H1 (cell line): ENCODE measurements around the gene CYP2E1. TPM values are rescaled to one million over a fixed set of nuclear protein-coding genes. Genes with fewer than 3 reads are reported as not detected.

Experiments
- CTCF ChIA-PET: fragments of 300-600 bp; sonication (Branson Sonifier 250); formaldehyde crosslinking; loops from one replicate; lab custom pipeline; 2021; ENCODE audit not compliant: partially characterized antibody; lab: Charles Lee
- POLR2A ChIA-PET: fragments of 300-600 bp; sonication (Branson Sonifier 250); formaldehyde crosslinking; loops from one replicate; lab custom pipeline; 2021; ENCODE audit warnings: inconsistent platforms; ENCODE audit not compliant: partially characterized antibody; lab: Charles Lee
- DNase-seq, 2 experiments: peaks; one replicate each; pipeline versions ENCODE4 v3.0.0 to v3.0.0-alpha.2; 2010 to 2022; ENCODE audit warnings: low spot score in 2 of 2, low read depth in 1 of 2, mixed read lengths in 1 of 2
- FAIRE-seq: peaks from 2 replicates; lab custom pipeline; 2011; peaks lifted over from hg19 to GRCh38; lab: Jason Lieb, UNC
- H2AFZ ChIP-seq: 2 replicates; pipeline ENCODE4 v1.8.1; 2012; ENCODE audit warnings: low read length, inconsistent platforms
- H2AK5ac ChIP-seq: 2 replicates; pipeline ENCODE4 v1.6.1; 2013; ENCODE audit warnings: low read depth, low read length
- H2BK120ac ChIP-seq: replicated peaks from 2 replicates; pipeline ENCODE3; 2013; ENCODE audit warnings: low read depth, low read length, inconsistent platforms
- H2BK12ac ChIP-seq: 2 replicates; pipeline ENCODE4 v1.6.1; 2013; ENCODE audit warnings: low read depth, low read length
- H2BK15ac ChIP-seq: 2 replicates; pipeline ENCODE4 v1.6.1; 2013; ENCODE audit warnings: low read length
- H2BK20ac ChIP-seq: 2 replicates; pipeline ENCODE4 v1.6.1; 2013; ENCODE audit warnings: low read length
- H2BK5ac ChIP-seq: 2 replicates; pipeline ENCODE4 v1.6.1; 2013; ENCODE audit warnings: low read depth, low read length
- H3K14ac ChIP-seq: 2 replicates; pipeline ENCODE4 v1.6.1; 2013; ENCODE audit warnings: inconsistent platforms; ENCODE audit not compliant: insufficient read length
- H3K18ac ChIP-seq: 2 replicates; pipeline ENCODE4 v1.6.1; 2013; ENCODE audit warnings: low read length; ENCODE audit errors: extremely low read depth
- H3K23ac ChIP-seq: 2 replicates; pipeline ENCODE4 v1.6.1; 2013; ENCODE audit warnings: inconsistent platforms; ENCODE audit not compliant: insufficient read length
- H3K23me2 ChIP-seq: 2 replicates; pipeline ENCODE4 v1.6.1; 2013; ENCODE audit warnings: low read depth, low read length
- H3K27ac ChIP-seq: 2 replicates; pipeline ENCODE4 v1.6.1; 2011; ENCODE audit warnings: low read depth, low read length, inconsistent platforms
- H3K27me3 ChIP-seq, 4 experiments: replicated peaks in 1 of 4; 1 replicate in 1 of 4; 2 replicates in 3 of 4; pipeline versions ENCODE4 v1.6.1 to v1.8.1; 2011 to 2013; ENCODE audit warnings: low read length in 3 of 4, mild to moderate bottlenecking in 3 of 4, inconsistent platforms in 2 of 4, mixed read lengths in 2 of 4, moderate library complexity in 1 of 4; ENCODE audit not compliant: control insufficient read depth in 3 of 4, insufficient read depth in 3 of 4; ENCODE audit errors: extremely low read depth in 1 of 4
- H3K36me3 ChIP-seq, 4 experiments: 2 replicates each; pipeline versions ENCODE4 v1.6.1 to v1.8.1; 2011 to 2013; ENCODE audit warnings: mild to moderate bottlenecking in 4 of 4, low read length in 3 of 4, moderate library complexity in 2 of 4, control low read depth in 1 of 4, inconsistent platforms in 1 of 4; ENCODE audit not compliant: insufficient read depth in 4 of 4, control insufficient read depth in 2 of 4
- H3K4ac ChIP-seq: replicated peaks from 2 replicates; pipeline ENCODE3; 2013; ENCODE audit warnings: low read length, low read depth, mixed read lengths, inconsistent platforms; ENCODE audit not compliant: insufficient read length
- H3K4me1 ChIP-seq, 4 experiments: replicated peaks in 1 of 4; 1 replicate in 1 of 4; 2 replicates in 3 of 4; pipeline versions ENCODE4 v1.6.1 to v1.8.1; 2011 to 2013; ENCODE audit warnings: low read length in 3 of 4, inconsistent platforms in 2 of 4, mixed read lengths in 1 of 4; ENCODE audit not compliant: insufficient read depth in 4 of 4, control insufficient read depth in 3 of 4
- H3K4me2 ChIP-seq, 2 experiments: 2 replicates each; pipeline versions ENCODE4 v1.6.1 to v1.8.1; 2011 to 2013; ENCODE audit warnings: low read depth in 2 of 2, low read length in 2 of 2, control low read depth in 1 of 2, inconsistent platforms in 1 of 2, mild to moderate bottlenecking in 1 of 2; ENCODE audit not compliant: insufficient read depth in 1 of 2
- H3K4me3 ChIP-seq, 4 experiments: fragments of 200-600, 300-600 bp in 1 of 4; sonication (generic), shearing (Covaris generic), sonication (Bioruptor Twin) in 1 of 4; 2 replicates each; pipeline versions ENCODE4 v1.5.1 to v1.8.1; 2011 to 2016; ENCODE audit warnings: low read length in 4 of 4, low read depth in 3 of 4, control low read depth in 2 of 4, inconsistent platforms in 2 of 4, mild to moderate bottlenecking in 2 of 4, mixed read lengths in 1 of 4, moderate library complexity in 1 of 4; ENCODE audit not compliant: insufficient read depth in 2 of 4; ENCODE audit errors: extremely low read depth in 1 of 4
- H3K56ac ChIP-seq: replicated peaks from 2 replicates; pipeline ENCODE3; 2013; ENCODE audit warnings: low read depth, mild to moderate bottlenecking, mixed read lengths, low read length, inconsistent platforms; ENCODE audit not compliant: insufficient read length
- H3K79me1 ChIP-seq: 2 replicates; pipeline ENCODE4 v1.6.1; 2013; ENCODE audit warnings: low read depth, low read length, control low read depth
- H3K79me2 ChIP-seq, 2 experiments: 2 replicates each; pipeline versions ENCODE4 v1.6.1 to v1.8.1; 2012 to 2013; ENCODE audit warnings: low read length in 2 of 2, mild to moderate bottlenecking in 2 of 2, inconsistent platforms in 1 of 2; ENCODE audit not compliant: insufficient read depth in 2 of 2, control insufficient read depth in 1 of 2
- H3K9ac ChIP-seq, 4 experiments: replicated peaks in 1 of 4; 1 replicate in 1 of 4; 2 replicates in 3 of 4; pipeline versions ENCODE4 v1.6.1 to v1.8.1; 2011 to 2013; ENCODE audit warnings: low read depth in 3 of 4, low read length in 3 of 4, control low read depth in 2 of 4, mild to moderate bottlenecking in 2 of 4, moderate library complexity in 2 of 4, inconsistent platforms in 1 of 4; ENCODE audit errors: extremely low read depth in 1 of 4
- H3K9me3 ChIP-seq, 2 experiments: 2 replicates each; pipeline versions ENCODE4 v1.6.1 to v1.8.1; 2012 to 2013; ENCODE audit warnings: mild to moderate bottlenecking in 2 of 2, moderate library complexity in 2 of 2, control low read depth in 1 of 2, inconsistent platforms in 1 of 2, low read depth in 1 of 2, low read length in 1 of 2, mixed read lengths in 1 of 2; ENCODE audit not compliant: insufficient read depth in 2 of 2
- H4K20me1 ChIP-seq, 2 experiments: replicated peaks in 1 of 2; 2 replicates each; pipeline versions ENCODE3 to v1.8.1; 2011 to 2013; ENCODE audit warnings: inconsistent platforms in 2 of 2, low read length in 2 of 2, mild to moderate bottlenecking in 1 of 2; ENCODE audit not compliant: insufficient read depth in 2 of 2, control insufficient read depth in 1 of 2
- H4K5ac ChIP-seq: 2 replicates; pipeline ENCODE4 v1.6.1; 2013; ENCODE audit warnings: low read length, low read depth, mixed read lengths, inconsistent platforms; ENCODE audit not compliant: insufficient read length
- H4K8ac ChIP-seq: 2 replicates; pipeline ENCODE4 v1.8.0; 2013; ENCODE audit warnings: mild to moderate bottlenecking, moderate library complexity, low read length, inconsistent platforms; ENCODE audit not compliant: insufficient read depth; ENCODE audit errors: extremely low read depth
- H4K91ac ChIP-seq: replicated peaks from 2 replicates; pipeline ENCODE3; 2013; ENCODE audit warnings: low read length, mixed read lengths, inconsistent platforms; ENCODE audit not compliant: insufficient read length
- CHD2 ChIP-seq: IDR thresholded peaks from 2 replicates; pipeline ENCODE4 v1.6.1; 2012; ENCODE audit warnings: low read length, improper control_type of control experiment
- E2F6 ChIP-seq: IDR thresholded peaks from 2 replicates; pipeline ENCODE4 v1.6.1; 2012; ENCODE audit warnings: inconsistent platforms
- SIN3A ChIP-seq, 2 experiments: IDR thresholded peaks in 1 of 2; conservative IDR thresholded peaks in 1 of 2; 2 replicates each; pipeline ENCODE4 v1.6.1; 2011 to 2012; ENCODE audit warnings: low read length in 2 of 2, improper control_type of control experiment in 1 of 2, low read depth in 1 of 2, mild to moderate bottlenecking in 1 of 2
- TAF7 ChIP-seq: optimal IDR thresholded peaks from 2 replicates; pipeline ENCODE3; 2011; ENCODE audit warnings: low read depth, mild to moderate bottlenecking, inconsistent platforms, low read length, moderate library complexity, borderline replicate concordance
- polyA plus RNA-seq, 7 experiments: library from polyadenylated mRNA; depleted of rRNA in 3 of 7; stranded (reverse) in 5 of 7; unstranded in 2 of 7; fragments of >200 nt in 5 of 7; fragments of 200-250 nt in 2 of 7; gene quantifications; 1 replicate in 5 of 7; 2 replicates in 1 of 7; 4 replicates in 1 of 7; pipeline versions ENCODE4 v1.2.1 to v1.2.3, GENCODE V29; 2011 to 2013; ENCODE audit warnings: missing spikeins in 2 of 7, mixed read lengths in 2 of 7
- total RNA-seq: library from RNA; stranded (reverse); fragmentation: NEBNext Ultra II Directional; extraction: Animal tissue kit (Norgen Biotek cat#: 25700); gene quantifications from 2 replicates; pipeline ENCODE4 v1.2.1, GENCODE V29; 2021

CYP2E1 gene
- total and polyA plus RNA-seq, 2 of the 8 experiments (the other 6 are each of a cell fraction or from before 2014, with no cell fraction given), result 0.11 TPM; not detected in 1

- Histone ChIP-seq H3K4me3 (no peak overlapping the region), H3K18ac (no peak overlapping the region), H3K27me3 (no peaks in the 10 kb centered on the region), H3K4me1 (no peaks in the 10 kb centered on the region), H3K23ac (no peak overlapping the region), H2AFZ (no peak overlapping the region), H4K20me1 (no peaks in the 10 kb centered on the region), H3K36me3 (no peaks in the 10 kb centered on the region), H3K14ac (no peak overlapping the region), H3K79me2 (no peaks in the 10 kb centered on the region), H2BK15ac (no peak overlapping the region), H2BK120ac (no peak overlapping the region), H2AK5ac (no peak overlapping the region), H2BK20ac (no peak overlapping the region), H2BK12ac (no peak overlapping the region), H3K4me2 (no peak overlapping the region), H4K91ac (no peak overlapping the region), H3K23me2 (no peaks in the 10 kb centered on the region), H3K56ac (no peak overlapping the region), H4K5ac (no peak overlapping the region), H3K27ac (no peak overlapping the region), H4K8ac (no peak overlapping the region), H3K4ac (no peak overlapping the region), H3K9ac (no peak overlapping the region), H3K9me3 (peaks cover 47 to 55% of the 10 kb centered on the region in 2 experiments), H3K79me1 (no peaks in the 10 kb centered on the region), H2BK5ac (no peak overlapping the region)
- FAIRE-seq (no peak), DNase-seq (no peak)
- TF ChIP-seq E2F6, result no peak
- TF ChIP-seq SIN3A (conservative IDR thresholded peaks at IDR 0.05 in 1 of 2, IDR thresholded peaks at IDR 0.05 in 1 of 2; ENCODE audit: low read depth in 1 of 2, low read length in 2 of 2), result no peak
- no peak for TF ChIP-seq CHD2
- TF ChIP-seq TAF7, result no peak
- POLR2A ChIA-PET, result no interaction called here
- CTCF ChIA-PET, result interaction anchor here (1.6 kb wide), 1 partner anchor 11 kb away, joined by 3 read pairs; no protein-coding TSS in a partner anchor
These were observed 40.1 kb upstream of the CYP2E1 start for GRCh38 chr10:133487085-133487484.
